NCI-H2227 treated with DMSO at 0.1 percent for 48 hours (cell line): ENCODE data around the gene MYLK4.
A peak's percentile ranks its signal among the peaks of the same experiment; 100 is the strongest.

Experiments used
- DNase-seq: peaks from one replicate; lab custom pipeline; 2025; lab: John Stamatoyannopoulos, UW

The MYLK4 gene

GRCh38 chr6:2695454-2696095 is 55.1 kb downstream of the MYLK4 start:
- DNase-seq = no peak

- DNase-seq = no peak
Measured at GRCh38 chr6:2693231-2693630, 57.5 kb downstream of the MYLK4 start.

DNA sequence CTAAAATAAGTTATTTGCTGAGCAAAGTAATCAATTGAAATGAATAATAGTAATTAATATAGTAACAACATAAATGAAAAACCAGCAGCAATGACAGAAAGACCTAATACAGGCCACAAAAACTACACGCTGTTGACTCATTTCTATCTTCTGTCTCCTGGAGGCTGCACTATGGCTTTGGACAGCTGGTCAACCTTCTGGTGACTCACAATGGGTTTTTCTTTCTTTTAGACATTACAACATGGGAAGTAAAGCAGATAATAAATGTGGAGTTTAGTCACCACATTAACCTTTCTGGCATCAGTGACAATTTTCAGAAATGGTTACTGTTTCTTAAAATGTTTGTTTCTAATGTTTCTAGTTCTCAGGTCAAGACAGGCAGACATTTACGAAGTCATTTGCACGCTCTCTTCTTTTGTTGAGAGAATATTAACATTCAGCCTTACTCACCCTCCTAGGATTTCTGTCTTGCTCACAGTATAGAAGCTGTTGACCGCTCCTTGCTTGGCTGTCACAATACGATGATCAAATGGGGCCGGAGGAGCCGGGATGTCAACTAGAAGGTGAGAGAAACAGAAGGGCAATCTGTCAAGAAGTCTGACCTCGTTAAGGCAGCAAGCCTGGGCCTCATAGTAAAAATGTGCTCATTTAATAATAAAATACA is 62.2 kb downstream of the MYLK4 start:
- DNase-seq = no peak

DNA sequence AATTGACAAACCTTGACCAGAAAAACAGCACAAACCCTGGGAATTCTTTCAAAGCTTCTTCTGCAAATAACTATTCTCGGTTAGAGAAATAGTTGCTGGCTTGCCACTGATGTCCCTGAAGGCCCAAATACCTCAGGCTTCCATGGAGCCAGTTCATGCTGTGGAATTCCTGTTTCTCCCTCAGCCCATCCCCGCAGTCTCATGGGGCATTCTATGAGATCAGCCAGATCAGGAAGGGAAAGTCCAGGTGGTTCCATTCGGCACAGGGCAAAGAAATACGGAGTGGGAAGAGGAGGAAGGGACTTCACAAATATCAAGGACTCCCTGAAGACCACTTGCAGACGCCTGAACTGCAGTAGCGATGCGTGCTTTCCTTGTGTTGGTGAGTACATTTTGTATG is 63.3 kb downstream of the MYLK4 start:
- no peak for DNase-seq

- DNase-seq = no peak
Measured at GRCh38 chr6:2686515-2686914, 64.2 kb downstream of the MYLK4 start.

- DNase-seq = no peak
Measured at GRCh38 chr6:2684766-2685754, 65.7 kb downstream of the MYLK4 start.

DNA sequence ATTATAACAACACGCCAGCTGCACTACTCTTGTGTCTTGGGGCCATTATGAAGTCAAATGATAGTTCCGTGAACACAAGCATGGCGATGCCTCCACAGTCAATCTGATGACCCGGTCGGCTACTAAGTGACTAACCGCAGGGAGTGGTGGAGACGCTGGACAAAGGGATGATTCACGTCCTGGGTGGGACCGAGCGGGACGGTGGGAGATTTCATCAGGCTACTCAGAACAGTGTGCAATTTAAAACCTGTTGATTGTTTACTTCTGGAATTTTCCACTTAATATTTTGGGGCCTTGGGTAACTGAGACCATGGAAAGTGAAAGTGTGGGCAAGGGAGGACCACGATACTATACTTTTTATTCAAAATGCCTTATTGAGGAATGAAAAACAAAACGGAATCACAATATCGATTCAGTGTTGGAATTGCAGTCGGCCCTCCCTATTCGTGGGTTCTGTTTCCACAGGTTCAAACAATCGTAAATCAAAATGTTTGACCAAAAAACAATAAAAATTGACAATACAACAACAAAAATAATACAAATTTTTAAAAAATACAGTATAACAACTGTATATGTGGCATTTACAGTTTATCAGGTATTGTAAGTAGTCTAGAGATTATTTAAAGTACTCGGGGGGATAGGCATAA is 66.5 kb downstream of the MYLK4 start:
- no peak for DNase-seq

DNA sequence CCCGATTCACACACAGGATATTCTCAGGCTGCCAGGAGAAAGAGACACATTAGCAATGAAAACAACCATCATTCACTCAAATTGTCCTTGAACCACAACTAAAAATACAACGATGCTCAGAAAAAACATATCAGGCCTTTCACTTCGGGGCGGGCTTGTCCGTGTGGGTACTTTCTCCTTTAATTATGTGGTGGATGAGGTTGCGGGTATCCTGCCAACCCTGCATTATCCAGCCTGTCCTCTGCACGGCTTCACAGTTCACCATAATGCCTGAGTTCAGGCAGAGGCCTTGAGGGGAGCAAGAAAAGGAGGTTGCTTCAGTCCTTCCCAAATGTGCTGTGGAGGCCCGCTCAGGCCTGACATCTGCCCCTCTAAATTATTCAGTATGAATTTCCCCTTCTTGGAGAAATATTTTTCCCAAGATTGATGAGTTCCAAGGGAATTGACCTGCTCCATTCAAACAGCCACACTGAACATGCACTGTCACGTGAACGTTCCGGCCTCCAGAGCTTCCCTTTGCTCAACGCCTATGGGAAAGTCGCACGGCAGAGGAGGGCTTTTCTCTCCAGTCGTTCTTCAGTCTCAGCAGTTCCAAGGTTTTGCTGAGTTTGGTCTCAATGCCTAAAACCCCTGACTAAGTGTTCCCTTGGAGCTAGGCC is 70.3 kb downstream of the MYLK4 start:
- DNase-seq = no peak

DNA sequence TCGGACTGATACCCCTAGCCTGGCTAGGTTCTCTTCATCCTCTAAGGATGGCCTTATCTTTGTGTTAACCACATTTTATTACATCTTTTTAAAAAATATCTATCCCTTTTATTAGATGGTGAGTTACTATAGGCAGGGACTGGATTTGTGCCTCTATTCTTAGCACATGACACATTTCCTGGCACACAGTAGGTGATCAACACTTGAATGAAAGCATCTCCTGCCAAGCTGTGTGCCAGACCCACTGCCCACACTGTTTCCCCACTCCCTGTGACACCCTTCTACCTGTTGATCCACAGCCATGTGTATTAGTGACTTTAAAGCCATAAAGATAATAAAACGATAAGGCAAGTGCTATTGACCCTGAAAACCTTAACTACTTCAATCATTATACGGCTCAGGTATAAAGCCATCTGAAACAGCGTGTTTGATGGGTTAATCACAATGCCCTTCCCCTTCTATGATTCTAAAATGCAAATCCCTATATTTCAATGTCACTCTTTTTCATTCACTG is 73.6 kb downstream of the MYLK4 start:
- no peak for DNase-seq

- DNase-seq = no peak
Measured at GRCh38 chr6:2676048-2676447, 74.7 kb downstream of the MYLK4 start.

DNA sequence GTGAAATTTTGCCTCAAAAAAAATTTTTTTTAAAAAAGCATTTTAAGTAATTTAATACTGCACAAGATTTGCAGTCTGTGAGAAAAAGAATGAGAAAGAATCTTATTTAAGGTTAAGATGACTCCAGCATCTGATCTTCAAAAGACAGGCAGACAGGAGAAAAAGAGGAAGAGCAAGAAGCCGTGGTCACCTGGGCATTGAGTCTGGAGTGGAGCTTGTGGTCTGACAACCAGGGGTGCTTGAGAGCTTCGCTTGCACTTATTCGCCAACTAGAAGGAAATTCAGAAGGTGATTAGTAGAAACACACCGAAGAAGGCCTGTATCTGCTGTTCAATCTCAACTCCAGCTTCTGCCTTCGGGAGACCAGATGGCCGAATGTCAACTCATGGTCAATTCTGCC is 75.9 kb downstream of the MYLK4 start:
- no peak for DNase-seq

DNA sequence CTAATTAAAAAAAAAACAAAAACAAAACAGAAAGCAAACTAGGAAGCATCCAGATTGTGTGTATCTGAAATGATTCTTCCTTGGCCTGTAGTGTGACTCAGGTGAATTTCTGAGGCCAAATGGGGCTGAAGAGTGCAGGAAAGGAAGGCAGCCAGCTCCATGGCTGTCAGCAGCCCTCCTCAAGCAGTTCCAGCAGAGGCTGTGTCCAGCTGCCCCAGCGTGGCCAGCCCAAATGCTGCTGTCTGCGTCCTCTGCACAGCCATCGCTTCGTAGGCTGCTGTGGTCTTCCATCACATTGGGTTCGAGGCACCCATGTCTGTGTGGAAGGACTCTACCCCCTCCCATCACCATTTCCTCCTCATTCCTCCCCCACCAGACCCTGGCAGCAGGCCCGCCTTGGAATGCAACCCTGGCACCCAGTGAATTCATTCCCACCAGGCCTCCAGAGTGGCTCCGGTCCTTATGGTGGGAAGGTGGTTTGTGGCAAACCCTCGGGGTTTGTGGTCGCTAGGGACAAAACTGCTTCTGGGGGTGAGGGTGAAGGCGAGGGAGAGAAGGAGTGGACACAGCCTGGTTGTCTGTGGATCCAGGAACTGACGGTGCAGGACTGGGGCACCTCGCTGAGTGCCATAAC is 81.5 kb downstream of the MYLK4 start:
- DNase-seq = no peak

DNA sequence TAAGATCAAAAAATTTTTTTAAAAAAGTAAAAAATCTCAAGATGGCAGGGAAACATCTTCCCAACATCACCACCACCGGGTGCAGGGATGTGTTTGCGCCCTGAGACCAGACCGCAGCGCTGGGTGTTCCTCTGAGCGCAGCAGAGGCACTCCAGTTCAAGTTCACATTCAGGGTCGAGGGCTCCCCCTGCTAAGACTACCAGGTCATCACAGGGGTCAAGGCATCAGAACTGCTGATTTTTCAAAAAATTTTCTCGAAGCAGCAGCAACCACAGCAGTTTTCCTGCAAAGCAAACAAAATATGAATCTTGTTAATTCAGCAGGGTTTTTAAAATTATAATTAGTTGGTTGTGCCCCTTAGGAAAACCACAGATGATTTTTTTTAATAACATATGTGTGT is 83.1 kb downstream of the MYLK4 start:
- no peak for DNase-seq

GRCh38 chr6:2666906-2667575 is 83.7 kb downstream of the MYLK4 start:
- DNase-seq = no peak

DNA sequence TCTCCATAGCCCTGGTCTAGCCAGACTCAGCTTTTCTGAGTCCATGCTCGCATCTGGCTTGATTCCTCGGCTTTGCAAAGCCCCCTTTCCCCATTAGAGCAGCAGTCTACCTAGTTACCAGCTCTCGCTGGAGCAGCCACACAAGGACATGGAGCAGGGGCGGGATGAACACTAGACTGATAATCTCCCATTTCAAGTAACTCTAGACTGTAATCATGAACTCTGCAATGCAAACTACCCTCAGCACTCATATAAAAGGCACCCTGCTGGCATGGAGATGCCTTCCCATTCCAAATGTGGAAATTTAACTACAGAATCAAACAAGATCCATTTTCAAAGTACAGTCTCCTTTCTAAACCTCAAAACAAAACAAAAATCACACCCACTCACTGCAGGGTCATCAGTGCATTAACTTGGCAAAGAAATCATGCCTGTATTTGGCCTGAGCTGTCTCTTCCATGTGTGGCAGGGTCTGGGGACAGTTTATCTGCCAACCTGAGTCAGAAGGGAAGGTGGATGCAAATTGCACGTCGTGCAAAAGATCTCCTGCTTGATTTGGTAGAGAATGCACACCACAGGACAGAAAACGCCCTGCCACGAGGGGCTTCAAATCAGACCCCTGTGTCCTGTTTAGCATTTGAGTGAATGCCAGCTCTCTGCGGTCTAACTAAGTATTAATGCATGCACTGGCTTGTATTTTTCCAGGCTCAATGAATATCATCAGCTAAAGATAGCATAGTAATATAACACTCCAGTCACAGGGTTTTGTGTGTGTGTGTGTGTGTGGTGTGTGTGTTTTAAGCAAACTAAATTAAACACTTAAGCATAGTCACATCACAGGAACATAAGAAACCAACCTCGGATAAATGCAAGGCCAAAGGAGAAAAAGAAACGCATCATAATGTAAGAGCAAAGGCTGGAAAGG is 85.3 kb downstream of the MYLK4 start:
- DNase-seq = peak; percentile 64

DNA sequence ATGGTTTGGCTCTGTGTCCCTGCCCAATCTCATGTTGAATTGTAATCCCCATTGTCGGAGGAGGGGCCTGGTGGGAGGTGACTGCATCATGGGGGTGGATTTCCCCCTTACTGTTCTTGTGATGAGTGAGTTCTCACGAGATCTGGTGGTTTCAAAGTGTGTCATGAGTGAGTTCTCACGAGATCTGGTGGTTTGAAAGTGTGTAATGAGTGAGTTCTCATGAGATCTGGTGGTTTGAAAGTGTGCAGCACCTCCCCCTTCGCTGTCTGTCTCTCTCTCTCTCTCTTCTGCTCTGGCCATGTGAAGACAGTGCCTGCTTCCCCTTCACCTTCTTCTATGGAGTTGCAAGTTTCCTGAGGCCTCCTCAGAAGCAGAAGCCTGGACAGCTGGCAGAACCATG is 87.6 kb downstream of the MYLK4 start:
- DNase-seq = no peak

DNA sequence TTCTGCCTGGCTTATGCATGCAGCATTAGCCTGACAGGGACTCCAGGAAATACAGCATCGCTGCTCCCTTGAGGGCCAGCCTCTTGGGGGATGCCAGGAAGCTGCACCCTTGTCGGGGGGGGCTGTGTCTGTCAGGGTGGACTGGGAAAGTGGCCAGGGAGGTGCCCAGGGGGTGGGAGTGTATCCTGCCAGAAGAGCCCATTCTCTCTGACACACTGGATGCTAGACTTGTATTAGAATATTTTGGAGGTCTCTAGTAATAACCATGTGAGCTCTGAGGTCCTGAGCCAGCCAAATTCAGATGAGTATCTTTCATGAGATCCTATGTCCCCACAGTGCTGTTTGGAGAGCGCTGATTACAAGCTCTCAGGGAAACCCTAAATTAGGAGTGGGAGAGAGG is 89.1 kb downstream of the MYLK4 start:
- no peak for DNase-seq

- DNase-seq = no peak
Measured at GRCh38 chr6:2659882-2660281, 90.8 kb downstream of the MYLK4 start.

DNA sequence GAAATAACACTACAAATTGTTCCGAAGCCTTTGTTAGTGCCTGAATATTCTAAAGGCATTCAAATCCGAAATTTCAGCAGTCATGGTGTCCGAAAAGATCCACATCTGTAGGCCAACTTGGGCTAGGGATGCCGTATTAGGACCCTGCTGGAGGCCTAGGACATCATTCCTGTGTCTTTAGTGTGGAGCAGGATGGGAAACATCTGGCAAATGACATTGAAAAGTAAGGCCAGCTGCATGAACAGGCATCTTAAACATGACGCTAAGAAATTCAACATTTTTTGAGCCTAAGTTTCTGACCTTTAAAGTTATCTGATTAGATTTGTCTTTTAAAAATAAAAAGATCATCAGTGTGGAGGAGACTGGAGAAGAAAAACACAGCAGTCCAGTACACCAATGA is 91.3 kb downstream of the MYLK4 start:
- no peak for DNase-seq
